Activated gamma-delta T cell treated with anti-CD3 and anti-CD28 coated beads, Interleukin-2, amount 50 U/mL, for 16 hours (primary cell): ENCODE results near the gene RAB40A.

ENCODE experiments used
- DNase-seq: peaks from one replicate; pipeline ENCODE4 v3.0.0-alpha.2; 2020; ENCODE audit warnings: low read depth

Gene RAB40A

GRCh38 chrX:103519389-103519788 is at the start of gene RAB40A:
TSS of gene RAB40A (minus strand) at chrX:103519489. CDS start at chrX:103500756, 18,733 bp downstream.
- no peak for DNase-seq

GRCh38 chrX:103565752-103566151 is 46.5 kb upstream of the RAB40A start:
- no peak for DNase-seq

GRCh38 chrX:103565197-103565596 is 45.9 kb upstream of the RAB40A start:
- no peak for DNase-seq

- DNase-seq = no peak
Measured at GRCh38 chrX:103562801-103563200, 43.5 kb upstream of the RAB40A start.

- DNase-seq = no peak
Measured at GRCh38 chrX:103560256-103560655, 41.0 kb upstream of the RAB40A start.

- no peak for DNase-seq
Measured at GRCh38 chrX:103556963-103557612, 37.8 kb upstream of the RAB40A start.

- peak; percentile 26 for DNase-seq
Measured at GRCh38 chrX:103554687-103555424, 35.6 kb upstream of the RAB40A start.

GRCh38 chrX:103552236-103552635 is 32.9 kb upstream of the RAB40A start:
- no peak for DNase-seq

- no peak for DNase-seq
Measured at GRCh38 chrX:103550415-103551051, 31.2 kb upstream of the RAB40A start.

- DNase-seq = no peak
Measured at GRCh38 chrX:103549916-103550315, 30.6 kb upstream of the RAB40A start.

GRCh38 chrX:103540145-103540544 is 20.9 kb upstream of the RAB40A start:
- DNase-seq = no peak

GRCh38 chrX:103539695-103540094 is 20.4 kb upstream of the RAB40A start:
- DNase-seq = no peak

GRCh38 chrX:103538728-103539127 is 19.4 kb upstream of the RAB40A start:
- DNase-seq = no peak

- DNase-seq = no peak
Measured at GRCh38 chrX:103537871-103538387, 18.6 kb upstream of the RAB40A start.

GRCh38 chrX:103536732-103537131 is 17.4 kb upstream of the RAB40A start:
- no peak for DNase-seq

GRCh38 chrX:103536071-103536470 is 16.8 kb upstream of the RAB40A start:
- no peak for DNase-seq

GRCh38 chrX:103535206-103535605 is 15.9 kb upstream of the RAB40A start:
- no peak for DNase-seq

- peak; percentile 47 for DNase-seq
Measured at GRCh38 chrX:103533511-103534216, 14.4 kb upstream of the RAB40A start.

GRCh38 chrX:103531002-103531401 is 11.7 kb upstream of the RAB40A start:
- DNase-seq = no peak

- DNase-seq = no peak
Measured at GRCh38 chrX:103530545-103530944, 11.3 kb upstream of the RAB40A start.

GRCh38 chrX:103529550-103529949 is 10.3 kb upstream of the RAB40A start:
- no peak for DNase-seq

GRCh38 chrX:103524747-103525146 is 5.5 kb upstream of the RAB40A start:
- no peak for DNase-seq
